Measurements from ENCODE around the gene E2F8. TPM values are rescaled to one million over a fixed set of nuclear protein-coding genes. Genes with fewer than 3 reads are reported as not detected.

The E2F8 gene
- total and polyA plus RNA-seq, 9 of the 15 experiments (the other 6 are each of a cell fraction or from before 2014, with no cell fraction given), result 6.9 to 23.6 (median 12.1) TPM

DNA sequence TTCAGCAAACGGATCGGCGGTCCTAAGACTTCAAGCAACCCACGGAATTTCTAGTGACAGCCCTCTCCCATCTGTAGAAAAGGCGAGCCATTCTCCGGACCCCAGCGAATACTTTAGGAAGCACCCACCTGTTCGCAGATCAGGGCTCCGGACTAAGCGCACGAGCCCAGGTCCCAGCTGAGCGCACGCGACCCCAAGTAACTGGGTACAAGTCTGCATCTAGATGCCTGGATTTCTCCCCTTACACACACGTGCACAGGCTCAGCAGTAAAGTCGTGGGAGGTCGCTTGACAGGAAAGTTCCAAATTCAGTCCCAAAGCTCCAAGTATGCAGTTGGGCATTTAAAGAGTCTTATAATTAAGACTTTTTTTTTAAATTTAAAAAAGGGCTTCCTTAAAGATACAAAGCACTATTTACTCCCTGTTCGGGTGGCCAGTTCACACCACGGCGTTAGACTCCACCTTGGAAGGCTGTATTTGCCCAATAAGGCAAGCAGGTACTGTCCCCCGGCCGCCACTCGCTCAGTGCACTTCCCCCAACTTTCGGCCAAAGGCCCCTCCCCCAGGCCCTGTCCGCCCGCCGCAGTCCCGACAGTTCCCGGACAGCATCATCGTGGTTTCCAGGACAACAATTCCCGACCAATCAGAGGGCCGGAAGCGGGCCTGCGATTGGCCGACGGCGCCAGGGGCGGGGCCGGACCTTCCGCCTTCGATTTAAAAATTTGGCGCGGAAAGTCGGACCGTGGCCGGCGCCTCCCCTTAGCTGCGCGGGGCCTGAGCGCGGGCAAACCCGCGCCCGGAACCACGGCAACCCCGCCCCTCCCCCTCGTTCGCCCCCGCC, at the start of gene E2F8 (continued):
- TF ChIP-seq PCBP2 (IDR thresholded peaks at IDR 0.05; ENCODE audit: low read depth, low read length, poor library complexity, severe bottlenecking) (no peak), ZNF444 (CRISPR knock-in tag; IDR thresholded peaks at IDR 0.05) (no peak), RBM22 (IDR thresholded peaks at IDR 0.05; ENCODE audit: low read depth, low read length, poor library complexity, severe bottlenecking) (peak; percentile 88), MTA3 (IDR thresholded peaks at IDR 0.05; ENCODE audit: borderline replicate concordance) (no peak), NRF1 (conservative IDR thresholded peaks at IDR 0.05 in 1 of 2, IDR thresholded peaks at IDR 0.05 in 1 of 2) (peak; percentile 85 to 87), ZNF764 (CRISPR knock-in tag; IDR thresholded peaks at IDR 0.05; ENCODE audit: low read depth) (no peak), CBX5 (IDR thresholded peaks at IDR 0.05; ENCODE audit: borderline replicate concordance, low read depth) (no peak), ZNF57 (CRISPR knock-in tag; IDR thresholded peaks at IDR 0.05) (no peak), ZNF12 (CRISPR knock-in tag; IDR thresholded peaks at IDR 0.05) (no peak), SUPT5H (IDR thresholded peaks at IDR 0.05) (no peak; the same call in none of the 2 replicates), MTA2 (IDR thresholded peaks at IDR 0.05; ENCODE audit: low read depth) (no peak), MAZ (CRISPR knock-in tag; conservative IDR thresholded peaks at IDR 0.05 in 1 of 2, IDR thresholded peaks at IDR 0.05 in 1 of 2) (no peak; a peak in 1 of 4 replicates), PHF8 (IDR thresholded peaks at IDR 0.05; ENCODE audit: borderline replicate concordance, low read length) (peak; percentile 28; the same call in 1 of the 2 replicates), KLF16 (IDR thresholded peaks at IDR 0.05) (no peak)
- TF ChIP-seq, protein P1, sequence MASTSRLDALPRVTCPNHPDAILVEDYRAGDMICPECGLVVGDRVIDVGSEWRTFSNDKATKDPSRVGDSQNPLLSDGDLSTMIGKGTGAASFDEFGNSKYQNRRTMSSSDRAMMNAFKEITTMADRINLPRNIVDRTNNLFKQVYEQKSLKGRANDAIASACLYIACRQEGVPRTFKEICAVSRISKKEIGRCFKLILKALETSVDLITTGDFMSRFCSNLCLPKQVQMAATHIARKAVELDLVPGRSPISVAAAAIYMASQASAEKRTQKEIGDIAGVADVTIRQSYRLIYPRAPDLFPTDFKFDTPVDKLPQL (IDR thresholded peaks at IDR 0.05; ENCODE audit: extremely low read depth, insufficient read length), result no peak
- TF ChIP-seq, protein P2, sequence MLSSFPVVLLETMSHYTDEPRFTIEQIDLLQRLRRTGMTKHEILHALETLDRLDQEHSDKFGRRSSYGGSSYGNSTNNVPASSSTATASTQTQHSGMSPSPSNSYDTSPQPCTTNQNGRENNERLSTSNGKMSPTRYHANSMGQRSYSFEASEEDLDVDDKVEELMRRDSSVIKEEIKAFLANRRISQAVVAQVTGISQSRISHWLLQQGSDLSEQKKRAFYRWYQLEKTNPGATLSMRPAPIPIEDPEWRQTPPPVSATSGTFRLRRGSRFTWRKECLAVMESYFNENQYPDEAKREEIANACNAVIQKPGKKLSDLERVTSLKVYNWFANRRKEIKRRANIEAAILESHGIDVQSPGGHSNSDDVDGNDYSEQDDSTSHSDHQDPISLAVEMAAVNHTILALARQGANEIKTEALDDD (IDR thresholded peaks at IDR 0.05), result no peak
- TF ChIP-seq, protein P3, sequence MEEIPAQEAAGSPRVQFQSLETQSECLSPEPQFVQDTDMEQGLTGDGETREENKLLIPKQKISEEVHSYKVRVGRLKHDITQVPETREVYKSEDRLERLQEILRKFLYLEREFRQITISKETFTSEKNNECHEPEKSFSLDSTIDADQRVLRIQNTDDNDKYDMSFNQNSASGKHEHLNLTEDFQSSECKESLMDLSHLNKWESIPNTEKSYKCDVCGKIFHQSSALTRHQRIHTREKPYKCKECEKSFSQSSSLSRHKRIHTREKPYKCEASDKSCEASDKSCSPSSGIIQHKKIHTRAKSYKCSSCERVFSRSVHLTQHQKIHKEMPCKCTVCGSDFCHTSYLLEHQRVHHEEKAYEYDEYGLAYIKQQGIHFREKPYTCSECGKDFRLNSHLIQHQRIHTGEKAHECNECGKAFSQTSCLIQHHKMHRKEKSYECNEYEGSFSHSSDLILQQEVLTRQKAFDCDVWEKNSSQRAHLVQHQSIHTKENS (CRISPR knock-in tag; IDR thresholded peaks at IDR 0.05), result no peak
- TF ChIP-seq, protein P4, sequence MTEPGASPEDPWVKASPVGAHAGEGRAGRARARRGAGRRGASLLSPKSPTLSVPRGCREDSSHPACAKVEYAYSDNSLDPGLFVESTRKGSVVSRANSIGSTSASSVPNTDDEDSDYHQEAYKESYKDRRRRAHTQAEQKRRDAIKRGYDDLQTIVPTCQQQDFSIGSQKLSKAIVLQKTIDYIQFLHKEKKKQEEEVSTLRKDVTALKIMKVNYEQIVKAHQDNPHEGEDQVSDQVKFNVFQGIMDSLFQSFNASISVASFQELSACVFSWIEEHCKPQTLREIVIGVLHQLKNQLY (CRISPR knock-in tag; conservative IDR thresholded peaks at IDR 0.05), result no peak
- TF ChIP-seq, protein P5, sequence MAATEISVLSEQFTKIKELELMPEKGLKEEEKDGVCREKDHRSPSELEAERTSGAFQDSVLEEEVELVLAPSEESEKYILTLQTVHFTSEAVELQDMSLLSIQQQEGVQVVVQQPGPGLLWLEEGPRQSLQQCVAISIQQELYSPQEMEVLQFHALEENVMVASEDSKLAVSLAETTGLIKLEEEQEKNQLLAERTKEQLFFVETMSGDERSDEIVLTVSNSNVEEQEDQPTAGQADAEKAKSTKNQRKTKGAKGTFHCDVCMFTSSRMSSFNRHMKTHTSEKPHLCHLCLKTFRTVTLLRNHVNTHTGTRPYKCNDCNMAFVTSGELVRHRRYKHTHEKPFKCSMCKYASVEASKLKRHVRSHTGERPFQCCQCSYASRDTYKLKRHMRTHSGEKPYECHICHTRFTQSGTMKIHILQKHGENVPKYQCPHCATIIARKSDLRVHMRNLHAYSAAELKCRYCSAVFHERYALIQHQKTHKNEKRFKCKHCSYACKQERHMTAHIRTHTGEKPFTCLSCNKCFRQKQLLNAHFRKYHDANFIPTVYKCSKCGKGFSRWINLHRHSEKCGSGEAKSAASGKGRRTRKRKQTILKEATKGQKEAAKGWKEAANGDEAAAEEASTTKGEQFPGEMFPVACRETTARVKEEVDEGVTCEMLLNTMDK (IDR thresholded peaks at IDR 0.05; ENCODE audit: borderline replicate concordance, insufficient read depth, low read depth, low read length, poor library complexity, severe bottlenecking), result no peak
- TF ChIP-seq, protein P6, sequence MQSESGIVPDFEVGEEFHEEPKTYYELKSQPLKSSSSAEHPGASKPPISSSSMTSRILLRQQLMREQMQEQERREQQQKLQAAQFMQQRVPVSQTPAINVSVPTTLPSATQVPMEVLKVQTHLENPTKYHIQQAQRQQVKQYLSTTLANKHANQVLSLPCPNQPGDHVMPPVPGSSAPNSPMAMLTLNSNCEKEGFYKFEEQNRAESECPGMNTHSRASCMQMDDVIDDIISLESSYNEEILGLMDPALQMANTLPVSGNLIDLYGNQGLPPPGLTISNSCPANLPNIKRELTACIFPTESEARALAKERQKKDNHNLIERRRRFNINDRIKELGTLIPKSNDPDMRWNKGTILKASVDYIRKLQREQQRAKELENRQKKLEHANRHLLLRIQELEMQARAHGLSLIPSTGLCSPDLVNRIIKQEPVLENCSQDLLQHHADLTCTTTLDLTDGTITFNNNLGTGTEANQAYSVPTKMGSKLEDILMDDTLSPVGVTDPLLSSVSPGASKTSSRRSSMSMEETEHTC (IDR thresholded peaks at IDR 0.05), result no peak

Data from K562 (cell line).